Small intestine (tissue), 7 donors: ENCODE results near the gene HS6ST2. TPM values are rescaled to one million over a fixed set of nuclear protein-coding genes. Genes with fewer than 3 reads are reported as not detected.

Experiments
- DNase-seq, 2 donors: peaks; one replicate each; pipeline versions ENCODE4 v3.0.0 to v3.0.0-alpha.2; 2013
- FAIRE-seq: peaks from 2 replicates; lab custom pipeline; 2012; peaks lifted over from hg19 to GRCh38; lab: Jason Lieb, UNC
- H3K27ac ChIP-seq, 3 donors: one replicate each; pipeline ENCODE4 v1.5.1; 2013; ENCODE audit warnings: low read length in 2 of 3, mild to moderate bottlenecking in 2 of 3, control low read depth in 1 of 3, inconsistent platforms in 1 of 3, low read depth in 1 of 3, moderate library complexity in 1 of 3
- H3K27me3 ChIP-seq, 3 donors: one replicate each; pipeline ENCODE4 v1.6.1; 2013; ENCODE audit warnings: low read length in 3 of 3, inconsistent platforms in 1 of 3; ENCODE audit not compliant: control insufficient read depth in 3 of 3, insufficient read depth in 3 of 3
- H3K36me3 ChIP-seq, 3 donors: one replicate each; pipeline ENCODE4 v1.6.1; 2013; ENCODE audit warnings: low read length in 3 of 3, inconsistent platforms in 1 of 3, low read depth in 1 of 3, mild to moderate bottlenecking in 1 of 3, moderate library complexity in 1 of 3; ENCODE audit not compliant: control insufficient read depth in 3 of 3, insufficient read depth in 2 of 3
- H3K4me1 ChIP-seq, 3 donors: one replicate each; pipeline ENCODE4 v1.6.1; 2013; ENCODE audit warnings: low read length in 2 of 3, inconsistent platforms in 1 of 3, low read depth in 1 of 3, mild to moderate bottlenecking in 1 of 3, moderate library complexity in 1 of 3; ENCODE audit not compliant: control insufficient read depth in 3 of 3, insufficient read depth in 2 of 3
- H3K4me3 ChIP-seq, 3 donors: one replicate each; pipeline ENCODE4 v1.5.1; 2013; ENCODE audit warnings: low read length in 3 of 3, control low read depth in 1 of 3, inconsistent platforms in 1 of 3, low read depth in 1 of 3, mild to moderate bottlenecking in 1 of 3, moderate library complexity in 1 of 3
- H3K9me3 ChIP-seq, 2 donors: one replicate each; pipeline ENCODE4 v1.6.1; 2013; ENCODE audit warnings: low read depth in 1 of 2, low read length in 1 of 2; ENCODE audit not compliant: control insufficient read depth in 2 of 2, insufficient read depth in 1 of 2
- WGBS, 3 donors: extraction: QIAGEN DNeasy Blood & Tissue Kit; methylation state at CpG; one replicate each; pipeline ENCODE4 v1.1.7; 2013; 5-methylcytosine and 5-hydroxymethylcytosine counted together
- polyA plus RNA-seq, 4 donors: library from polyadenylated mRNA; stranded (reverse) in 3 of 4; unstranded in 1 of 4; fragments of 200-250 nt in 3 of 4; fragments of 120-200 nt in 1 of 4; gene quantifications; one replicate each; pipeline versions ENCODE4 v1.2.1 to v1.2.3, GENCODE V29; 2013
- donor health status: healthy with polysubstance abuse.
- donor health status: control.
- donor health status: control.
- donor health status: Bipolar disorder and iron deficiency.
- donor health status: healthy.

The HS6ST2 gene
- polyA plus RNA-seq, 4 donors = 0.12 to 0.55 TPM; not detected in 2

- H3K27me3 ChIP-seq = no peaks in the 10 kb centered on the region
- no peaks in the 10 kb centered on the region for H3K9me3 ChIP-seq
- H3K4me3 ChIP-seq = no peak overlapping the region
- no peaks in the 10 kb centered on the region for H3K36me3 ChIP-seq
- no peaks in the 10 kb centered on the region for H3K4me1 ChIP-seq
- WGBS, 3 donors = 45 to 65% (median 47%) methylated on average over 4 of the region's 4 CpGs
- no peak overlapping the region for H3K27ac ChIP-seq
- FAIRE-seq (no peak), DNase-seq (no peak)
Observed at GRCh38 chrX:132732236-132732635, 226.2 kb downstream of the HS6ST2 start.

- Histone ChIP-seq H3K27me3 (no peaks in the 10 kb centered on the region), H3K4me3 (no peak overlapping the region), H3K36me3 (no peaks in the 10 kb centered on the region), H3K9me3 (no peaks in the 10 kb centered on the region), H3K27ac (no peak overlapping the region), H3K4me1 (no peaks in the 10 kb centered on the region)
- no peak for FAIRE-seq
- WGBS, 3 donors = 68 to 100% (median 78%) methylated on average over 1 of the region's 1 CpG
- no peak for DNase-seq
Observed at GRCh38 chrX:132730726-132731125, 227.7 kb downstream of the HS6ST2 start.

DNA sequence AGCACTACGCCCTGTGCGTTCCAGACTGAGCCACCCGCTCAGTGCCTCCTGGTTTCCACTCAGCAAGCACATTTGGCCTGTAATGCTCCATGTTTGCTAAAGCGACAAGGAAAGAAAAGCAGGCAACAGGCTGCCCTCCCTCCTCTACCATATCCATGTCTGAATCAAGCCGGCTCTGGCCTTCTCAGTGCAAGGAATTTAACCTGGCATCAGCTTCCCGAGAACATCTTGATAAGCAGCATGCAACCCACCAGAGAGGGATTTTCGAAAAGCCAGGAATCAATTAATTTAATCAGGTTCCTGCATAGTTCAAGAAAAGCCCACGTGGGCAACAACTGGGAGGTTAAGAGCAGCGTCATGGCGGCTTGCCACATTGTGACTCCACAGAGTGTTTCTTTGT lies 228.2 kb downstream of the HS6ST2 start:
- no peaks in the 10 kb centered on the region for H3K4me1 ChIP-seq
- no peaks in the 10 kb centered on the region for H3K36me3 ChIP-seq
- H3K27me3 ChIP-seq = no peaks in the 10 kb centered on the region
- no peak for DNase-seq
- no peak overlapping the region for H3K27ac ChIP-seq
- no peak overlapping the region for H3K4me3 ChIP-seq
- FAIRE-seq = no peak
- no peaks in the 10 kb centered on the region for H3K9me3 ChIP-seq
- whole genome bisulfite sequencing, 3 donors = 77 to 85% (median 80%) methylated on average over 10 of the region's 10 CpGs

GRCh38 chrX:132728296-132728695 lies 230.1 kb downstream of the HS6ST2 start:
- H3K4me3 ChIP-seq = no peak overlapping the region
- FAIRE-seq = no peak
- no peaks in the 10 kb centered on the region for H3K4me1 ChIP-seq
- no peak overlapping the region for H3K27ac ChIP-seq
- no peaks in the 10 kb centered on the region for H3K36me3 ChIP-seq
- WGBS, 3 donors = 67 to 83% (median 81%) methylated on average over 6 of the region's 6 CpGs
- no peaks in the 10 kb centered on the region for H3K9me3 ChIP-seq
- DNase-seq = no peak
- no peaks in the 10 kb centered on the region for H3K27me3 ChIP-seq

GRCh38 chrX:132718431-132718958 lies 239.9 kb downstream of the HS6ST2 start:
- Histone ChIP-seq H3K27ac (no peak overlapping the region), H3K9me3 (no peaks in the 10 kb centered on the region), H3K36me3 (no peaks in the 10 kb centered on the region), H3K27me3 (no peaks in the 10 kb centered on the region), H3K4me1 (no peaks in the 10 kb centered on the region), H3K4me3 (no peak overlapping the region)
- no peak for DNase-seq
- no peak for FAIRE-seq
- WGBS, 3 donors = 25 to 86% (median 36%) methylated on average over 1 of the region's 1 CpG

- Histone ChIP-seq H3K4me3 (no peak overlapping the region), H3K27ac (no peak overlapping the region), H3K27me3 (no peaks in the 10 kb centered on the region), H3K36me3 (no peaks in the 10 kb centered on the region), H3K9me3 (no peaks in the 10 kb centered on the region), H3K4me1 (no peaks in the 10 kb centered on the region)
- DNase-seq (no peak), FAIRE-seq (no peak)
- WGBS, 3 donors = 25 to 36% (median 25%) methylated on average over 3 of the region's 3 CpGs
Observed at GRCh38 chrX:132716006-132716405, 242.4 kb downstream of the HS6ST2 start.

DNA sequence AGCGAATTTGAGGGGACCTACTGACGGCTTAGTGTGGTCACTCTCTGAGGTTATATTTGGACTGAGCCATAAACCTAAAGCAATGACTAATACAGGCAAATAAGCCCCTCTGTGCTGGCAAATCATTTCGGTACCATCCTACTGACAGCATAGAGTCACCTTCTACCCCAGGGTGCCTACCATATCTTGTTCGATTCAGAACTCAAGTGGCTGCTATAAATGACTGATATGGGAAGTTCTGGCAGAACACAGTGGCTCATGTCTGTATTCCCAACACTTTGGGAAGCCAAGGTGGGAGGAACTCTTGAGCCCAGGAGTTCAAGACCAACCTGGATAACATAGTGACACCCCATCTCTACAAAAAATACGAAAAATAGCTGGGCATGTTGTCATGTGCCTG lies 243.5 kb downstream of the HS6ST2 start:
- H3K9me3 ChIP-seq = no peaks in the 10 kb centered on the region
- no peak overlapping the region for H3K4me3 ChIP-seq
- H3K4me1 ChIP-seq = no peaks in the 10 kb centered on the region
- H3K27ac ChIP-seq = no peak overlapping the region
- 52 to 87% (median 62%) methylated on average over 5 of the region's 5 CpGs for WGBS, 3 donors
- no peak for DNase-seq
- H3K27me3 ChIP-seq = no peaks in the 10 kb centered on the region
- no peaks in the 10 kb centered on the region for H3K36me3 ChIP-seq
- no peak for FAIRE-seq

- Histone ChIP-seq H3K27me3 (no peaks in the 10 kb centered on the region), H3K27ac (no peak overlapping the region), H3K9me3 (no peaks in the 10 kb centered on the region), H3K4me1 (no peaks in the 10 kb centered on the region), H3K36me3 (no peaks in the 10 kb centered on the region), H3K4me3 (no peak overlapping the region)
- FAIRE-seq (no peak), DNase-seq (no peak)
Observed at GRCh38 chrX:132712350-132712749, 246.1 kb downstream of the HS6ST2 start.

GRCh38 chrX:132710656-132711155 lies 247.7 kb downstream of the HS6ST2 start:
- Histone ChIP-seq H3K4me3 (no peak overlapping the region), H3K4me1 (no peaks in the 10 kb centered on the region), H3K9me3 (no peaks in the 10 kb centered on the region), H3K27ac (no peak overlapping the region), H3K36me3 (no peaks in the 10 kb centered on the region), H3K27me3 (no peaks in the 10 kb centered on the region)
- FAIRE-seq (no peak), DNase-seq (no peak)
- WGBS, 3 donors = 44 to 47% (median 45%) methylated on average over 1 of the region's 1 CpG
